Central memory CD8-positive, alpha-beta T cell (primary cell): ENCODE measurements around the gene TLCD2.

Experiments
- ATAC-seq: fragments of 150-1000 bp; cut with Tn5 transposase; replicated peaks from 2 replicates; pipeline ENCODE4 v1.10.0; 2022; ENCODE audit warnings: mild to moderate bottlenecking, moderate FRiP score, moderate number of reproducible peaks; ENCODE audit not compliant: poor library complexity, severe bottlenecking; ENCODE audit errors: extremely low read depth
- DNase-seq, 2 donors: peaks; one replicate each; pipeline ENCODE4 v3.0.0; 2021; ENCODE audit warnings: low spot score in 2 of 2
- H3K27ac Mint-ChIP-seq: one replicate; pipeline ENCODE4 v1.8.0; 2022; ENCODE audit warnings: low read depth, mild to moderate bottlenecking, moderate library complexity, mixed read lengths
- H3K27me3 Mint-ChIP-seq: one replicate; pipeline ENCODE4 v1.8.0; 2022; ENCODE audit warnings: mixed read lengths
- H3K36me3 Mint-ChIP-seq: one replicate; pipeline ENCODE4 v1.8.0; 2022; ENCODE audit warnings: mild to moderate bottlenecking, moderate library complexity, mixed read lengths; ENCODE audit not compliant: insufficient read depth
- H3K4me1 Mint-ChIP-seq: one replicate; pipeline ENCODE4 v1.8.0; 2022; ENCODE audit warnings: mixed read lengths
- H3K4me3 Mint-ChIP-seq: one replicate; pipeline ENCODE4 v1.8.0; 2022; ENCODE audit warnings: mild to moderate bottlenecking, moderate library complexity, mixed read lengths
- H3K9me3 Mint-ChIP-seq: one replicate; pipeline ENCODE4 v1.8.0; 2022; ENCODE audit warnings: mixed read lengths

TLCD2 gene

GRCh38 chr17:1709971-1710806, at the start of gene TLCD2:
Gene TLCD2, minus strand, starts transcription at chr17:1710377. Its CDS starts 135 bp downstream, at chr17:1710242.
- Mint-ChIP-seq H3K4me1 (peaks cover 21% of the 10 kb centered on the region), H3K9me3 (no peaks in the 10 kb centered on the region), H3K27me3 (peaks cover 7% of the 10 kb centered on the region), H3K4me3 (peak within 1 kb of the TSS; percentile 66), H3K27ac (peak within 1 kb of the TSS; percentile 19), H3K36me3 (peaks cover 5% of the 10 kb centered on the region)
- ATAC-seq (no peak), DNase-seq (no peak)

DNA sequence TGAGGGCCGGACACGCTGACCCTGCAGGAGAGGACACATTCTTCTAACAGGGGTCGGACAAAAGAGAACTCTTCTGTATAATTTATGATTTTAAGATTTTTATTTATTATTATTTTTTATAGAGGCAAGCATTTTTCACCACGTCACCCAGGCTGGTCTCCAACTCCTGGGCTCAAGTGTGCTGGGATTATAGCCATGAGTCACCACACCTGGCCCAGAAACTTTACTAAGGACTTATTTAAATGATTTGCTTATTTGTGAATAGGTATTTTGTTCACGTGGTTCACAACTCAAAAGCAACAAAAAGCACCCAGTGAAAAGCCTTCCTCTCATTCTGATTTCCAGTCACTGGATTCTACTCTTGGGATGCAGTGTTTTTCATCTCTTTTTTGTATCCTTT, 49.4 kb upstream of the TLCD2 start:
- Mint-ChIP-seq H3K27me3 (no peaks in the 10 kb centered on the region), H3K36me3 (peaks cover 2% of the 10 kb centered on the region), H3K4me1 (peaks cover 13% of the 10 kb centered on the region), H3K4me3 (no peak overlapping the region), H3K27ac (no peak overlapping the region), H3K9me3 (no peaks in the 10 kb centered on the region)
- DNase-seq (no peak), ATAC-seq (no peak)

- Mint-ChIP-seq H3K4me3 (no peak overlapping the region), H3K27ac (no peak overlapping the region), H3K36me3 (peaks cover 2% of the 10 kb centered on the region), H3K9me3 (no peaks in the 10 kb centered on the region), H3K4me1 (peaks cover 6% of the 10 kb centered on the region), H3K27me3 (no peaks in the 10 kb centered on the region)
- no peak for DNase-seq
- no peak for ATAC-seq
Measured at GRCh38 chr17:1758807-1759206, 48.6 kb upstream of the TLCD2 start.

GRCh38 chr17:1755827-1756262, 45.7 kb upstream of the TLCD2 start:
- no peaks in the 10 kb centered on the region for H3K4me1 Mint-ChIP-seq
- peak overlapping the region; percentile 79 for H3K27ac Mint-ChIP-seq
- H3K9me3 Mint-ChIP-seq = no peaks in the 10 kb centered on the region
- H3K4me3 Mint-ChIP-seq = no peak overlapping the region
- ATAC-seq (no peak), DNase-seq (no peak)
- H3K27me3 Mint-ChIP-seq = no peaks in the 10 kb centered on the region
- H3K36me3 Mint-ChIP-seq = peaks cover 2% of the 10 kb centered on the region

DNA sequence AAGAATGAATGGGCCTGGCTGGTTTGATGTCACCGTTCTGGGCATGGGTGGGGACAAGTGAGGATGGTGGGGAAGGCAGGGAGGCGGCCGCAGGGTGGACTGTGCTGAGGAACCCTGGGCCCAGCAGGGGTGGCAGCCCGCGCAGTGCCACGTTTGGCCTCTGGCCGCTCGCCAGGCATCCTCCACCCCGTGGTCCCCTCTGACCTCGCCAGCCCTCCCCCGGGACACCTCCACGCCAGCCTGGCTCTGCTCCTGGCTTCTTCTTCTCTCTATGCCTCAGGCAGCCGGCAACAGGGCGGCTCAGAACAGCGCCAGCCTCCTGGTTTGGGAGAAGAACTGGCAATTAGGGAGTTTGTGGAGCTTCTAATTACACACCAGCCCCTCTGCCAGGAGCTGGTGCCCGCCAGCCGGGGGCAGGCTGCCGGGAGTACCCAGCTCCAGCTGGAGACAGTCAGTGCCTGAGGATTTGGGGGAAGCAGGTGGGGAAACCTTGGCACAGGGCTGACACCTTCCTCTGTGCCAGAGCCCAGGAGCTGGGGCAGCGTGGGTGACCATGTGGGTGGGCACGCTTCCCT, 45.2 kb upstream of the TLCD2 start:
- H3K9me3 Mint-ChIP-seq = no peaks in the 10 kb centered on the region
- DNase-seq = no peak

GRCh38 chr17:1754430-1755112, 44.4 kb upstream of the TLCD2 start:
- Mint-ChIP-seq H3K4me1 (no peaks in the 10 kb centered on the region), H3K36me3 (peaks cover 2% of the 10 kb centered on the region), H3K9me3 (no peaks in the 10 kb centered on the region), H3K27ac (peak overlapping the region; percentile 79), H3K4me3 (no peak overlapping the region), H3K27me3 (no peaks in the 10 kb centered on the region)
- DNase-seq = no peak
- ATAC-seq = no peak

More for the DNA sequence above, 45.2 kb upstream of the TLCD2 start:
- Mint-ChIP-seq H3K27me3 (no peaks in the 10 kb centered on the region), H3K4me3 (no peak overlapping the region), H3K4me1 (no peaks in the 10 kb centered on the region), H3K27ac (peak overlapping the region; percentile 79), H3K36me3 (peaks cover 2% of the 10 kb centered on the region)
- ATAC-seq = no peak

- Mint-ChIP-seq H3K27ac (no peak overlapping the region), H3K4me1 (no peaks in the 10 kb centered on the region), H3K9me3 (no peaks in the 10 kb centered on the region), H3K27me3 (no peaks in the 10 kb centered on the region), H3K36me3 (peaks cover 2% of the 10 kb centered on the region), H3K4me3 (no peak overlapping the region)
- ATAC-seq (no peak), DNase-seq (no peak)
Measured at GRCh38 chr17:1753767-1754429, 43.7 kb upstream of the TLCD2 start.

DNA sequence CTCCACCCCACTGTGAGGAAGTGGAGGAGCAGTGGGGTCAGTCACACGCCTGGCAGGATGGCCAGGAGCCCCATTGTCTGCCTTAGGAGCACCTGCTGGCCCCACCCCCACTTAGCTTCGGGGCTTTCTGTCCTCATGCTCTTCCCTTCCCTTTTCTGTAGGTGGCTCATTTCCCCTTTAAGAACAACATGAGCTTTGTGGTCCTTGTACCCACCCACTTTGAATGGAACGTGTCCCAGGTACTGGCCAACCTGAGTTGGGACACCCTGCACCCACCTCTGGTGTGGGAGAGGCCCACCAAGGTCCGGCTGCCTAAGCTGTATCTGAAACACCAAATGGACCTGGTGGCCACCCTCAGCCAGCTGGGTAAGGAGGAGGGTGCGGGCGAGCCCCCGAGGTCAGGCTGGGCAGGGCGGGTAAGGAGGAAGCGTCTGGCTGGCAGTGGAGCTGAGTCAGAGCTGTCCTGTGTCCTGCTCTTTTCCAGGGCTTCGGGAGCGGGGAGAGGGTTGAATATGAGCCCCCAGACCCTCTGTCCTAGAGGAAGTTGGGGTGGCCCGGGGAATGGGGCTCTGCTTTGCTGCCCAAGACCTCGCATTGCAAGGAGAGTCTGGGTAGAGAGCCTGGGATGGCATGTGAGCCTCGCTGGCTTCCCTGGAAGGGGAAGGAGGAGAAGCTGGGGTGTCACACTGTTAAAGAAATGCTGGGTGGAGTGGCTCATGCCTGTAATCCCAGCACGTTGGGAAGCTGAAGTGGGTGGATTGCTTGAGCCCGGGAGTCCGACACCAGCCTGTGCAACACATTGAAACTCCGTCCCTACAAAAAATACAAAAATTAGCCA, 42.5 kb upstream of the TLCD2 start:
- H3K4me3 Mint-ChIP-seq = no peak overlapping the region
- H3K27me3 Mint-ChIP-seq = no peaks in the 10 kb centered on the region
- ATAC-seq = no peak
- DNase-seq = no peak
- H3K27ac Mint-ChIP-seq = no peak overlapping the region
- no peaks in the 10 kb centered on the region for H3K4me1 Mint-ChIP-seq
- no peaks in the 10 kb centered on the region for H3K9me3 Mint-ChIP-seq
- H3K36me3 Mint-ChIP-seq = no peaks in the 10 kb centered on the region

DNA sequence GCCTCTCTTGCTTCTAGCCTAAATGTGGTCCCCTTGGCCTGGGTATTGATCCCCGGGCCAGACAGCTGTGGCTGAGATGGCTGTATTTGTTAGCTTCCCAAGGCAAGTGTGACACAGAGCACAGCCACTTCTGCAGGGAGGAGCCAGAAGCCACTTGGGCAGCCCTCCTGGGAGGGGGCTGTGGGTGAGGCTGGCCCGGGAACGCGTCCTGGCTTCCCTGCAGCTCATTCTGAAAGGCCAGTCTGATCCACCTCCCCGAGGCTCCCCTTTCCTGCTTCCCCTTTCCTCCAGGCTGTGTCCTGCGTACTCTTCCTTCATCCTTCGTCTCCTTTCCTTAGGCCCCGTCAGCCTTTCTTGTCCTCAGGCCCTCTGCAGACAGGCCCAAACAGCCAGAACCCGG, 40.5 kb upstream of the TLCD2 start:
- ATAC-seq (no peak), DNase-seq (no peak)
- no peaks in the 10 kb centered on the region for H3K9me3 Mint-ChIP-seq
- no peaks in the 10 kb centered on the region for H3K4me1 Mint-ChIP-seq
- no peaks in the 10 kb centered on the region for H3K27me3 Mint-ChIP-seq
- no peak overlapping the region for H3K27ac Mint-ChIP-seq
- no peaks in the 10 kb centered on the region for H3K36me3 Mint-ChIP-seq
- H3K4me3 Mint-ChIP-seq = no peak overlapping the region

DNA sequence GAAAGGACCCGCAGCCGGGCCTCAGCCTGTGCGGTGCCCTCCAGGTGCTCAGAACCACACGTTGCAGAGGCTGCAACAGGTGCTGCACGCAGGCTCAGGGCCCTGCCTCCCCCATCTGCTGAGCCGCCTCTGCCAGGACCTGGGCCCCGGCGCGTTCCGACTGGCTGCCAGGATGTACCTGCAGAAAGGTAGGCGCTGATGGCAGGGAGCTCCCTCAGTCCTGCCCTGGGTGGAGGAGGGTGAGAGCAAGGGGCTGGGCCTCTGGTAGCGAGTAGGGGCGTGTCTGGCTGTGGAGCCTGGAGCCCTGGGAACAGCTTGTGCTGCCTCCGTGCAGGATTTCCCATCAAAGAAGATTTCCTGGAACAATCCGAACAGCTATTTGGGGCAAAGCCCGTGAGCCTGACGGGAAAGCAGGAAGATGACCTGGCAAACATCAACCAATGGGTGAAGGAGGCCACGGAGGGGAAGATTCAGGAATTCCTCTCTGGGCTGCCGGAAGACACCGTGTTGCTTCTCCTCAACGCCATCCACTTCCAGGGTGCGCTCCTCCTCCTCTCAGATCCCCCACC, 36.9 kb upstream of the TLCD2 start:
- Mint-ChIP-seq H3K4me3 (no peak overlapping the region), H3K36me3 (no peaks in the 10 kb centered on the region)

DNA sequence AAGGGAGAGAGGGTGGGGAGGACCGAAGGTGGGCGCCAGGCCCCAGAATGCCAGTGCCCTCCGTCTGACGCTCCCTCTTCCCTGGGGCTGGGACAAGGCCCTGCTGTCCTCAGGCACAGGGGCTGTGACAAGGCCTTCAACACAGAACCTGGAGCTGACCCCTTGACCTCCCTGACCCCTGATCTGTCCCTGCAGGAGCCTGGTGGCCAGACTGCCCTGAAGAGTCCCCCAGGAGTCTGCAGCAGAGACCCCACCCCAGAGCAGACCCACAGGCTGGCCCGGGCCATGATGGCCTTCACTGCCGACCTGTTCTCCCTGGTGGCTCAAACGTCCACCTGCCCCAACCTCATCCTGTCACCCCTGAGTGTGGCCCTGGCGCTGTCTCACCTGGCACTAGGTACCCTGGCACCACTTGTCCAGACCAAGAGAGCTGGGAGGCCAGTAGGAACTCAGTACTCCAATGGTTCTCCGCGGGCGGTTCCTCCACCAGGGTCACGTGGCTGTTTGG, 35.4 kb upstream of the TLCD2 start:
- H3K9me3 Mint-ChIP-seq = no peaks in the 10 kb centered on the region
- ATAC-seq = no peak

More for the DNA sequence above, 36.9 kb upstream of the TLCD2 start:
- ATAC-seq = no peak
- Mint-ChIP-seq H3K27ac (no peak overlapping the region), H3K27me3 (no peaks in the 10 kb centered on the region), H3K9me3 (no peaks in the 10 kb centered on the region), H3K4me1 (no peaks in the 10 kb centered on the region)
- no peak for DNase-seq

More for the DNA sequence above, 35.4 kb upstream of the TLCD2 start:
- Mint-ChIP-seq H3K27ac (no peak overlapping the region), H3K27me3 (no peaks in the 10 kb centered on the region), H3K4me1 (no peaks in the 10 kb centered on the region), H3K36me3 (no peaks in the 10 kb centered on the region), H3K4me3 (no peak overlapping the region)
- no peak for DNase-seq
